ENCODE data around the gene WSB2.

DNA sequence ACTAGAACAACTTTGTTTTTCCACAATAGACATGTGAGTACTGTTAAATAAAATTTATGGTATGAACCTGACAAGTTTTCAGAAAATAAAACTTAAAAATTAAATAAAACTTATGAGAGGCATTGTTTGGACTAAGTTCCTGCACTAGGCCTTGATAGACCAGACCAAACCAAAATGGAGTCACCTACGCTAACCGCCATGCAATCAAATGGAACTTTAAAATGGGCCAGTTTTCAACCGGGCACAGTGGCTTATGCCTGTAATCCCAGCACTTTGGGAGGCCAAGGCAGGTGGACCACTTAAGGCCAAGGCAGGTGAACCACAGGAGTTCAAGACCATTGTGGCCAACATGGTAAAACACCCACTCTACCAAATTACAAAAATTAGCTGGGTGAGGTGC, 49.6 kb downstream of the WSB2 start:
- TF ChIP-seq POLR2AphosphoS5 (IDR thresholded peaks at IDR 0.05) (no peak), RAD21 (conservative IDR thresholded peaks at IDR 0.05) (no peak), TAF1 (IDR thresholded peaks at IDR 0.05; ENCODE audit: low read depth) (no peak), EP300 (conservative IDR thresholded peaks at IDR 0.05; ENCODE audit: poor library complexity, severe bottlenecking) (no peak)
- TF ChIP-seq, protein P1, sequence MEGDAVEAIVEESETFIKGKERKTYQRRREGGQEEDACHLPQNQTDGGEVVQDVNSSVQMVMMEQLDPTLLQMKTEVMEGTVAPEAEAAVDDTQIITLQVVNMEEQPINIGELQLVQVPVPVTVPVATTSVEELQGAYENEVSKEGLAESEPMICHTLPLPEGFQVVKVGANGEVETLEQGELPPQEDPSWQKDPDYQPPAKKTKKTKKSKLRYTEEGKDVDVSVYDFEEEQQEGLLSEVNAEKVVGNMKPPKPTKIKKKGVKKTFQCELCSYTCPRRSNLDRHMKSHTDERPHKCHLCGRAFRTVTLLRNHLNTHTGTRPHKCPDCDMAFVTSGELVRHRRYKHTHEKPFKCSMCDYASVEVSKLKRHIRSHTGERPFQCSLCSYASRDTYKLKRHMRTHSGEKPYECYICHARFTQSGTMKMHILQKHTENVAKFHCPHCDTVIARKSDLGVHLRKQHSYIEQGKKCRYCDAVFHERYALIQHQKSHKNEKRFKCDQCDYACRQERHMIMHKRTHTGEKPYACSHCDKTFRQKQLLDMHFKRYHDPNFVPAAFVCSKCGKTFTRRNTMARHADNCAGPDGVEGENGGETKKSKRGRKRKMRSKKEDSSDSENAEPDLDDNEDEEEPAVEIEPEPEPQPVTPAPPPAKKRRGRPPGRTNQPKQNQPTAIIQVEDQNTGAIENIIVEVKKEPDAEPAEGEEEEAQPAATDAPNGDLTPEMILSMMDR (IDR thresholded peaks at IDR 0.05; ENCODE audit: poor library complexity, severe bottlenecking), result no peak
